Gastroesophageal sphincter (tissue), 3 donors: ENCODE measurements around the gene YY2.

ENCODE experiments used
- CTCF ChIP-seq, 4 experiments: fragments of 200-600 bp in 2 of 4; fragments of 450-650 bp in 2 of 4; sonication (generic) in 1 of 4; IDR thresholded peaks; one replicate each; pipeline ENCODE4 v1.5.1; 2017 to 2019; ENCODE audit warnings: antibody characterized with exemption in 4 of 4, mild to moderate bottlenecking in 2 of 4, moderate library complexity in 2 of 4
- POLR2A ChIP-seq, 2 donors: fragments of 450-650 bp; IDR thresholded peaks; one replicate each; pipeline ENCODE4 v1.6.1; 2017; ENCODE audit warnings: antibody characterized with exemption in 2 of 2, mild to moderate bottlenecking in 2 of 2, moderate library complexity in 1 of 2
- POLR2AphosphoS5 ChIP-seq: sonication (generic); formaldehyde crosslinking; IDR thresholded peaks from one replicate; pipeline ENCODE4 v1.6.1; 2017; ENCODE audit warnings: antibody characterized with exemption

GRCh38 chrX:21811832-21812231 is 44.0 kb upstream of the YY2 start:
- no peak for TF ChIP-seq POLR2A (IDR thresholded peaks at IDR 0.05)
- no peak for TF ChIP-seq POLR2AphosphoS5
- no peak for TF ChIP-seq CTCF (IDR thresholded peaks at IDR 0.05)
